Renal cortical epithelial cell (primary cell): ENCODE data around the gene PRND. TPM values are rescaled to one million over a fixed set of nuclear protein-coding genes. Genes with fewer than 3 reads are reported as not detected.
A peak's percentile ranks its signal among the peaks of the same experiment; 100 is the strongest.
"Not testable (repeated sequence)": the region's sequence is repeated elsewhere in the genome, so short reads cannot be mapped to it uniquely, and the experiment has no call there.

Experiments used
- DNase-seq: peaks from one replicate; pipeline ENCODE4 v3.0.0-alpha.2; 2011; ENCODE audit warnings: low read depth
- total RNA-seq: library from RNA; depleted of rRNA; stranded (reverse); fragments of >200 nt; gene quantifications from 2 replicates; pipeline ENCODE4 v1.2.3, GENCODE V29; 2014

The PRND gene
- total RNA-seq, 1 donor from 2014 or later, result not detected

GRCh38 chr20:4708856-4709255 is 12.9 kb upstream of the PRND start:
- DNase-seq, result no peak

GRCh38 chr20:4709261-4710105 is 12.2 kb upstream of the PRND start:
- no peak for DNase-seq

- DNase-seq, result no peak
These were observed 11.6 kb upstream of the PRND start for GRCh38 chr20:4710106-4710475.

GRCh38 chr20:4711511-4711910 is 10.2 kb upstream of the PRND start:
- no peak for DNase-seq

GRCh38 chr20:4713401-4713800 is 8.3 kb upstream of the PRND start:
- no peak for DNase-seq

GRCh38 chr20:4714818-4715217 is 6.9 kb upstream of the PRND start:
- DNase-seq, result no peak

- no peak for DNase-seq
These were observed 3.7 kb upstream of the PRND start for GRCh38 chr20:4717816-4718570.

GRCh38 chr20:4719190-4719589 is 2.5 kb upstream of the PRND start:
- no peak for DNase-seq

- peak; percentile 37 for DNase-seq
These were observed 1.4 kb upstream of the PRND start for GRCh38 chr20:4720041-4720976.

GRCh38 chr20:4720977-4721349 is 746 bp upstream of the PRND start:
- no peak for DNase-seq

GRCh38 chr20:4722571-4722970 is 862 bp downstream of the PRND start:
- DNase-seq, result no peak

GRCh38 chr20:4722993-4723392 is 1.3 kb downstream of the PRND start:
- no peak for DNase-seq

- not testable (repeated sequence) for DNase-seq
These were observed 1.8 kb downstream of the PRND start for GRCh38 chr20:4723553-4723952.

- no peak for DNase-seq
These were observed 3.0 kb downstream of the PRND start for GRCh38 chr20:4724459-4725262.

- no peak for DNase-seq
These were observed 3.5 kb downstream of the PRND start for GRCh38 chr20:4725263-4725550.

- peak; percentile 47 for DNase-seq
These were observed 5.1 kb downstream of the PRND start for GRCh38 chr20:4726710-4727397.

- DNase-seq, result no peak
These were observed 6.5 kb downstream of the PRND start for GRCh38 chr20:4728120-4728760.

- DNase-seq, result no peak
These were observed 7.6 kb downstream of the PRND start for GRCh38 chr20:4729265-4729664.

GRCh38 chr20:4730780-4731179 is 9.1 kb downstream of the PRND start:
- DNase-seq, result peak; percentile 13

- DNase-seq, result no peak
These were observed 15.2 kb downstream of the PRND start for GRCh38 chr20:4736875-4737274.
